Stimulated activated CD8-positive, alpha-beta memory T cell treated with anti-CD3 and anti-CD28 coated beads, Interleukin-7, amount 100 ng/mL, for 1 hour (primary cell): ENCODE measurements around the gene NXPH1.

Source experiments
- DNase-seq, 2 donors: peaks; one replicate each; pipeline ENCODE4 v3.0.0-alpha.2; 2020; ENCODE audit warnings: low read depth in 2 of 2

NXPH1 gene

GRCh38 chr7:8594115-8594514 lies 160.7 kb downstream of the NXPH1 start:
- no peak for DNase-seq

GRCh38 chr7:8597565-8597964 lies 164.2 kb downstream of the NXPH1 start:
- no peak for DNase-seq

- DNase-seq = no peak
These were observed 167.7 kb downstream of the NXPH1 start for GRCh38 chr7:8601121-8601520.

- DNase-seq = no peak
These were observed 171.8 kb downstream of the NXPH1 start for GRCh38 chr7:8605221-8605620.

- no peak for DNase-seq
These were observed 179.2 kb downstream of the NXPH1 start for GRCh38 chr7:8612584-8612983.

- DNase-seq = no peak
These were observed 179.8 kb downstream of the NXPH1 start for GRCh38 chr7:8613191-8613590.

GRCh38 chr7:8615019-8615418 lies 181.6 kb downstream of the NXPH1 start:
- DNase-seq = no peak

GRCh38 chr7:8618441-8619070 lies 185.1 kb downstream of the NXPH1 start:
- no peak for DNase-seq

- no peak for DNase-seq
These were observed 186.8 kb downstream of the NXPH1 start for GRCh38 chr7:8620169-8620568.

- no peak for DNase-seq
These were observed 192.2 kb downstream of the NXPH1 start for GRCh38 chr7:8625612-8626011.

GRCh38 chr7:8627325-8627724 lies 193.9 kb downstream of the NXPH1 start:
- DNase-seq = no peak

- DNase-seq = no peak
These were observed 195.2 kb downstream of the NXPH1 start for GRCh38 chr7:8628656-8629055.

GRCh38 chr7:8629504-8629903 lies 196.1 kb downstream of the NXPH1 start:
- no peak for DNase-seq

GRCh38 chr7:8637322-8637721 lies 203.9 kb downstream of the NXPH1 start:
- no peak for DNase-seq

- no peak for DNase-seq
These were observed 204.7 kb downstream of the NXPH1 start for GRCh38 chr7:8638076-8638475.

- DNase-seq = no peak
These were observed 206.3 kb downstream of the NXPH1 start for GRCh38 chr7:8639668-8640067.

GRCh38 chr7:8640671-8641070 lies 207.3 kb downstream of the NXPH1 start:
- no peak for DNase-seq

- no peak for DNase-seq
These were observed 235.5 kb downstream of the NXPH1 start for GRCh38 chr7:8668627-8669500.

- no peak for DNase-seq
These were observed 236.1 kb downstream of the NXPH1 start for GRCh38 chr7:8669501-8669851.

- no peak for DNase-seq
These were observed 251.0 kb downstream of the NXPH1 start for GRCh38 chr7:8684426-8684825.

- no peak for DNase-seq
These were observed 266.6 kb downstream of the NXPH1 start for GRCh38 chr7:8699875-8700624.

GRCh38 chr7:8702807-8703206 lies 269.4 kb downstream of the NXPH1 start:
- no peak for DNase-seq

GRCh38 chr7:8710124-8710523 lies 276.7 kb downstream of the NXPH1 start:
- no peak for DNase-seq
